CD4-positive, alpha-beta T cell treated with Interleukin-1 beta for 1 hour (primary cell): ENCODE data around the gene KRT81.
"Not testable (repeated sequence)": the region's sequence is repeated elsewhere in the genome, so short reads cannot be mapped to it uniquely, and the experiment has no call there.

ENCODE experiments used
- DNase-seq, 2 donors: peaks; one replicate each; pipeline ENCODE4 v3.0.0-alpha.2; 2020 to 2022

Gene KRT81

DNA sequence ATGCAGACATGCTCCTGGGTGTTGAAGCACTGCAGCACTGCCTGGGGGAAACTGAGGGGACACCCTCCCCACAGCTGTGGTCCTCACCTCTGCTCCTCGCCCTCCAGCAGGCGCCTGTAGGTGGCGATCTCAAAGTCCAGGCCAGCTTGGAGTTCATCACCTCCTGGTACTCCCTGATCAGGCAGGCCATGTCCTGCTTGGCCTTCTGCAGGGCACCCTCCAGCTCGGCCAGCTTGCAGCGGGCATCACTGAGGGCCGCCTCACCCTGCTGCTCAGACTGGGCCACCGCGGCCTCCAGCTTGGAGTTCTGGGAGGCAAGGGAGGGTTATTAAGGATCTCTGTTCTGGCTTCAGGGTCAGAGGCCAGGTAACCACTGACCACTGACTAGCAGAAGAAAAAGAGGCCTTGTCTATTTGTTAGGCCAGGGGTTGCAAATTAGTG lies 39.1 kb downstream of the KRT81 start:
- not testable (repeated sequence) for DNase-seq

DNA sequence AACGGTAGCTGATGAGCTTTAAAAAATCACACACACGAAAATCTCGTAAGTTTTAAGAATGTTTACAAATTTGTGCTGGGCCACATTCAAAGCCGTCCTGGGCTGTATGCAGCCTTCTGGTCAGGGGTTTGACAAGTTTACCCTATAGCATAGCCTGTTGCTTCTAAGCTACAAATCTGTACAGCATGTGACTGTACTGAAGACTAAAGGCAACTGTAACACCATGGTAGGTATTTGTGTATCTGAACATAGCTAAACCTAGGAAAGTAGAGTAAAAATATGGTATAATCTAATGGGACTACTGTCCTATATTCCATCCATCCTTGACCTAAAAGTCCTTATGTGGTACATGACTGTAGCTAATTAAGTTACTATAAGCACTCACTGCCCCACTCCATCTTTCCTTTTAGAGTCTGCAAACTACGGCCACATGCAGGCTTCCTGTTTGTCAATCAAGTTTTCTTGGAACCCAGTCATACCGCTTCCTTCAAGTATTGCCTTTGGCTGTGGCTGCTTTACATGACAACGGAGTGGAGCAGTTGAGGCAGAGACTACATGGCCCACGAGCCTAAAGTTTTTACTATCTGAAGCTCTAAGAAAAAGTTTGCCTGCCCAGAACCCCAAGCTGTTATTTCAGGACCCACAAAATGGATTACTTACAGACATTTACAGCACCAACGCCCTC lies 39.8 kb downstream of the KRT81 start:
- no peak for DNase-seq

GRCh38 chr12:52250048-52250990 lies 41.0 kb downstream of the KRT81 start:
- DNase-seq = no peak

- DNase-seq = no peak
These were observed 41.8 kb downstream of the KRT81 start for GRCh38 chr12:52249511-52250047.

GRCh38 chr12:52248541-52249461 lies 42.5 kb downstream of the KRT81 start:
- DNase-seq = no peak

DNA sequence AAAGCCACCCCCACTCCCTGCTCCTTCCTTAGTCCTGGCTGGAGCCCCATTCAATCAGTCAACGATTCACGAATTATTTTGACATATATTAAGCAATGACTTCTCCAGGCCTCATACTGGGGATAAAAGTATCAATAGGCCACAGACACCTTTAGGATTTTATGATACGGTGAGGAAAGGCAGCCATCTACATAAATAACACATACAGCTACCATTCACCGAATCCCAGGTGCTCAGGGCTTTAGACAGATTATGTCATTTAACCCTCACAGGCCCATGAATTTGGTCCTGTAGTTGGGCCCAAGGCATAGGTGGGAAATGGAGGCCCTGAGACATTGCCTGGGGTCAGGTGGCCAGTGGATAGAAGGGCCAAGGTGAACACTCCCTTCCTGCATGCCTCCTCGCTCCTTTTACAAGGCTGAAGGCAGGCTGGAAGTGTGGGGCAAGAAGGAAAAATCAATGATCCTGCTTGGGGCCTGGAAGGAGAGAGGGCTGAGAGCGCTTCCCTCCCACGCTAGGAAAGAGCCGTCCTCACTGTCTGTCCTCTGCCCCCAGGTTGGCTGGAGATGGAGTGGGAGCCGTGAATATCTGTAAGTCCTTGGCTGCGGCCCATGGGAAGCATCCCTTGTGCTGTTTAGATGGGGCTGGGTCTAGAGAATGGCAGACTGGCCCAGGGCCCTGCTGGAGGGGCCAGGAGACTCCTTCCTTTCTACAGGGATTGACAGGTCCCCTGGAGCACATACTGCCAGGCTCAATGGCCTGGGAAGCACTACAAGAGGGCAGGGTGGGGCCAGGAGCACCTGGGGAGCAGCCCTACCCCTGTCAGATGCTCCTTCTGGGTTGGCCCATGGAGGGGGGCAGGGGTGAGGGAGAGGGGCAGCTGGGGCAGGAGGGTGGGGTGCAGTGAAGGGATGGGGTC lies 43.5 kb downstream of the KRT81 start:
- DNase-seq = no peak

DNA sequence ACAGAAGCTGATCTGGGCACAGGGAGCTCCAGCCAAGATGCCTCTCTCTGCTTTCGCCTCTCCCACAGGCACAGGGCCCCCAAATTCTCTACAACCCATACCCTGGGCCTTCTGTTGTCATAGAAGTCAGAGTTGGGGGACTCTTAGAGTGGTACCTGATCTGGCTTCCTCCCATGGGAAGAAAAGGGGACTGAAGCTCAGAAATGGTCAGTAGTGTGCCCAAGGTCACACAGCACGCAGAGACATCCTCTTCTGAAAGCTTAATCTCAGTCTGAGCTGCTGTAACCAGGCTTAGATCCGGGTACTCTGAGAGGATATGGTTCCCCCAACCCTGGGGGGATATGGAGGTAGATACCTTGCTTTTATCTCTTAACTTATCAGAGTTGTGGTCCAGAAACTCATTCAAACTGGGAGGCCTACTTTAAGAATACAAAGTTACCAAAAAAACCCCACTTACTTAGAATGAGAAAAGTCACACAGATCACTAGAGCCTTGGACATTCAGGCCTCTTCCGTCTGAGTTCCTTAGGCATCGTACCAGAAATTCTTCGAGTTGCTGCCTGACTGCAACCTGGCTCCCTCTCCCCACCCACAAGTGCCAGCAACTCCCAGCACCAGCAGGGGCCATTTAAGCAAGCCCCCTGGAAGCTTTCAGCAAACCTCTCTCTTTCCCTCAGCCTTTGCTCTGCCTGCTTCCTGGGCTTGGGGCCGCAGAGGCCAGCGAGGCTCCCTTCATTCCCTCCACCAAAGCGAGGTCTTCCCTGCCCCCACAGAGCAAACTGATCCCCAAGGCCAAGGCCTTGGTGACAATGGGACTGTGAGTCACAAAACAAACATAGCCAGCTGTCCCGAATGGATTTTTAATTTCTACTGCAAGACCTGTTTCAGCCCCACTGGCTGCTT lies 44.4 kb downstream of the KRT81 start:
- DNase-seq = no peak

GRCh38 chr12:52245962-52246569 lies 45.3 kb downstream of the KRT81 start:
- no peak for DNase-seq

- no peak for DNase-seq
These were observed 45.9 kb downstream of the KRT81 start for GRCh38 chr12:52245259-52245961.

DNA sequence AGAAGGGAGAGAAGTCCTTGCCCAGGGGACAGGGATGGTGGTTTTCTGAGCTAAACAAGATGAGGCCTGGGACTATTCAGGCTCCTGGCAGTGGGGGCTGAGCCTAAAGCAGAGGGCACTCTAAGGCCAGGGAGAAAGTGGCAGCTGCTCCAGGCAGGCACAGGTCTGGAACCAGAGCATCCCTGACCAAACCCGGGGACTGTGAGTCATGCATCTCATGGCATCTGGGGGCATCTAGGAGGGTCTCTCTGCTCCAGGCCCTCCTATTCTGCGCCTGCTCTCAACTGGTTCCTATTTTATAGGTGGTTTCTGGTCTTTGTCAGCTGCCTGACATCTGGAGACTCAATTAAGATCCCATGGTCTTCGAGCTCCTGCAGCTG lies 46.7 kb downstream of the KRT81 start:
- DNase-seq = no peak

GRCh38 chr12:52243856-52244614 lies 47.3 kb downstream of the KRT81 start:
- DNase-seq = peak; percentile 54 to 75

GRCh38 chr12:52243259-52243855 lies 48.0 kb downstream of the KRT81 start:
- DNase-seq = no peak

- no peak for DNase-seq
These were observed 48.7 kb downstream of the KRT81 start for GRCh38 chr12:52242442-52243258.

DNA sequence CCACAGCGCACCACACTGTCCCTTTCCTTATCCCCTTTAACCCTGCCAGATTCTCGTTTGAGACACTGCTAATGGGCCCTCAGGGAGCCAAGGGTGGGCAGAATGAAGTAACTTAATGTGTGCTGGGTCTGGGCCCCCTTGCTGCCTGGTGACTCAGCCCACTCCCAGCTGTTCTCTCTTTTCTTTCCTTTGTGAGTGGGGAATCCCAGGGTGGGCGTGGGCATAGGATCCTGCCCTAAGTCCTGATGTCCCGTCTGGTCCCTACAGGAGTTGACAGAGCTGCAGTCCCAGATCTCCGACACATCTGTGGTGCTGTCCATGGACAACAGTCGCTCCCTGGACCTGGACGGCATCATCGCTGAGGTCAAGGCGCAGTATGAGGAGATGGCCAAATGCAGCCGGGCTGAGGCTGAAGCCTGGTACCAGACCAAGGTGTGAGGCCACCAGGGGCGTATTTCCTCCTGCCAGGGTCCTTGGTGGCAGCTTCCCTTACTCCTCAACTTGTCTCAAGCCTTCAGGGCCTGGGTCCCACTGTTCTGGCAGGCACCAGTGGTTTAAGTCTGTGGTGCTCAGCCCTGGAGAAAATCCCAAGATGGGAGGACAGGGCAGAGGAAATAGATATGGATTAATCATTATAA lies 50.0 kb downstream of the KRT81 start:
- no peak for DNase-seq

GRCh38 chr12:52240247-52240646 lies 51.1 kb downstream of the KRT81 start:
- DNase-seq = not testable (repeated sequence)

GRCh38 chr12:52239767-52240166 lies 51.6 kb downstream of the KRT81 start:
- no peak for DNase-seq
